H9 (cell line): ENCODE measurements around the gene SLC48A1. TPM values are rescaled to one million over a fixed set of nuclear protein-coding genes. Genes with fewer than 3 reads are reported as not detected.

Experiments used
- DNase-seq: peaks from one replicate; pipeline ENCODE4 v3.0.0-alpha.2; 2017
- H2AFZ ChIP-seq: one replicate; pipeline ENCODE4 v1.6.1; 2013; ENCODE audit warnings: mild to moderate bottlenecking, low read length, control low read depth, moderate library complexity
- H2AK5ac ChIP-seq: 2 replicates; pipeline ENCODE4 v1.6.1; 2013; ENCODE audit warnings: low read length, control low read depth, mixed read lengths; ENCODE audit not compliant: insufficient read length
- H2BK120ac ChIP-seq: one replicate; pipeline ENCODE4 v1.6.1; 2013; ENCODE audit warnings: low read depth, mild to moderate bottlenecking, low read length, control low read depth, inconsistent platforms; ENCODE audit not compliant: poor library complexity, severe bottlenecking
- H2BK12ac ChIP-seq: 2 replicates; pipeline ENCODE4 v1.6.1; 2013; ENCODE audit warnings: low read length, control low read depth, mixed read lengths, low read depth; ENCODE audit not compliant: insufficient read length
- H2BK15ac ChIP-seq: 2 replicates; pipeline ENCODE4 v1.6.1; 2013; ENCODE audit warnings: low read depth, low read length, control low read depth
- H2BK20ac ChIP-seq: one replicate; pipeline ENCODE4 v1.6.1; 2013; ENCODE audit warnings: low read depth, mild to moderate bottlenecking, low read length, control low read depth, inconsistent platforms; ENCODE audit not compliant: poor library complexity, severe bottlenecking
- H2BK5ac ChIP-seq: 2 replicates; pipeline ENCODE4 v1.6.1; 2013; ENCODE audit warnings: low read length, control low read depth, mixed read lengths; ENCODE audit not compliant: insufficient read length
- H3K14ac ChIP-seq: 2 replicates; pipeline ENCODE4 v1.6.1; 2013; ENCODE audit warnings: low read length, control low read depth; ENCODE audit not compliant: insufficient read depth
- H3K18ac ChIP-seq: 2 replicates; pipeline ENCODE4 v1.6.1; 2013; ENCODE audit warnings: low read depth, mild to moderate bottlenecking, mixed read lengths, low read length, control low read depth; ENCODE audit not compliant: insufficient read length
- H3K23ac ChIP-seq: 2 replicates; pipeline ENCODE4 v1.6.1; 2013; ENCODE audit warnings: low read length, control low read depth, mixed read lengths, low read depth; ENCODE audit not compliant: insufficient read length
- H3K23me2 ChIP-seq: 2 replicates; pipeline ENCODE4 v1.6.1; 2013; ENCODE audit warnings: low read depth, mild to moderate bottlenecking, mixed read lengths, low read length, control low read depth; ENCODE audit not compliant: insufficient read length, poor library complexity, severe bottlenecking
- H3K27ac ChIP-seq: 2 replicates; pipeline ENCODE4 v1.5.1; 2013; ENCODE audit warnings: low read length, control low read depth, mixed read lengths, low read depth; ENCODE audit not compliant: insufficient read length
- H3K27me3 ChIP-seq: 2 replicates; pipeline ENCODE4 v1.6.1; 2013; ENCODE audit warnings: low read length, control low read depth, inconsistent platforms; ENCODE audit not compliant: insufficient read depth
- H3K4ac ChIP-seq: 2 replicates; pipeline ENCODE4 v1.6.1; 2013; ENCODE audit warnings: low read depth, mild to moderate bottlenecking, control low read depth, inconsistent platforms, low read length, moderate library complexity
- H3K4me1 ChIP-seq: 2 replicates; pipeline ENCODE4 v1.6.1; 2013; ENCODE audit warnings: low read length, control low read depth, inconsistent platforms; ENCODE audit not compliant: insufficient read depth
- H3K4me2 ChIP-seq: 2 replicates; pipeline ENCODE4 v1.6.1; 2013; ENCODE audit warnings: low read length, control low read depth, mixed read lengths; ENCODE audit not compliant: insufficient read length, insufficient read depth
- H3K56ac ChIP-seq: 2 replicates; pipeline ENCODE4 v1.6.1; 2013; ENCODE audit warnings: low read depth, mild to moderate bottlenecking, mixed read lengths, low read length, control low read depth; ENCODE audit not compliant: insufficient read length
- H3K79me1 ChIP-seq: 2 replicates; pipeline ENCODE4 v1.6.1; 2013; ENCODE audit warnings: low read depth, mild to moderate bottlenecking, moderate library complexity, low read length, control low read depth, inconsistent platforms; ENCODE audit not compliant: insufficient read depth, poor library complexity, severe bottlenecking
- H3K79me2 ChIP-seq: 2 replicates; pipeline ENCODE4 v1.6.1; 2013; ENCODE audit warnings: low read length, control low read depth, inconsistent platforms; ENCODE audit not compliant: insufficient read depth
- H3K9ac ChIP-seq: 2 replicates; pipeline ENCODE4 v1.6.1; 2013; ENCODE audit warnings: low read length, control low read depth, mixed read lengths; ENCODE audit not compliant: insufficient read length; ENCODE audit errors: extremely low read depth
- H3K9me3 ChIP-seq: one replicate; pipeline ENCODE4 v1.6.1; 2013; ENCODE audit warnings: low read depth, low read length, inconsistent platforms; ENCODE audit not compliant: control insufficient read depth
- H3T11ph ChIP-seq: one replicate; pipeline ENCODE4 v1.6.1; 2013; ENCODE audit warnings: mild to moderate bottlenecking, low read length, control low read depth, inconsistent platforms
- H4K20me1 ChIP-seq: one replicate; pipeline ENCODE4 v1.6.1; 2013; ENCODE audit not compliant: control insufficient read depth, insufficient read length, insufficient read depth
- H4K5ac ChIP-seq: 2 replicates; pipeline ENCODE4 v1.6.1; 2013; ENCODE audit warnings: low read depth, mild to moderate bottlenecking, mixed read lengths, low read length, control low read depth; ENCODE audit not compliant: insufficient read length
- H4K8ac ChIP-seq: replicated peaks from 2 replicates; pipeline ENCODE4 v1.6.1; 2013; ENCODE audit warnings: low read length, control low read depth, mixed read lengths, low read depth; ENCODE audit not compliant: insufficient read length
- H4K91ac ChIP-seq: 2 replicates; pipeline ENCODE4 v1.6.1; 2013; ENCODE audit warnings: low read depth, mild to moderate bottlenecking, moderate library complexity, mixed read lengths, low read length, control low read depth; ENCODE audit not compliant: insufficient read length
- H3K27ac Mint-ChIP-seq, 3 experiments: 2 replicates in 2 of 3; 3 replicates in 1 of 3; pipeline ENCODE4 v1.8.0; 2020 to 2021; ENCODE audit warnings: mixed read lengths in 3 of 3, mild to moderate bottlenecking in 1 of 3, moderate library complexity in 1 of 3
- H3K27me3 Mint-ChIP-seq: 2 replicates; pipeline ENCODE4 v1.8.0; 2021; ENCODE audit warnings: low read depth, mild to moderate bottlenecking, moderate library complexity, mixed read lengths
- H3K36me3 Mint-ChIP-seq, 3 experiments: 2 replicates in 2 of 3; 3 replicates in 1 of 3; pipeline ENCODE4 v1.8.0; 2020 to 2021; ENCODE audit warnings: low read depth in 3 of 3, mixed read lengths in 3 of 3; ENCODE audit not compliant: insufficient read depth in 1 of 3
- H3K4me1 Mint-ChIP-seq, 2 experiments: 2 replicates each; pipeline ENCODE4 v1.8.0; 2020; ENCODE audit warnings: mixed read lengths in 2 of 2
- H3K4me3 Mint-ChIP-seq, 2 experiments: 2 replicates in 1 of 2; 3 replicates in 1 of 2; pipeline ENCODE4 v1.8.0; 2020 to 2021; ENCODE audit warnings: mild to moderate bottlenecking in 2 of 2, mixed read lengths in 2 of 2, moderate library complexity in 1 of 2
- H3K9me3 Mint-ChIP-seq, 2 experiments: 2 replicates in 1 of 2; 3 replicates in 1 of 2; pipeline ENCODE4 v1.8.0; 2020; ENCODE audit warnings: mild to moderate bottlenecking in 2 of 2, mixed read lengths in 2 of 2, moderate library complexity in 1 of 2
- WGBS: extraction: QIAGEN DNeasy Blood & Tissue Kit; methylation state at CpG from one replicate; pipeline ENCODE4 v1.1.7; 2013; ENCODE audit warnings: missing lambda C conversion rate, low lambda C conversion rate, mixed read lengths; ENCODE audit not compliant: insufficient read length; ENCODE audit errors: extremely low coverage; 5-methylcytosine and 5-hydroxymethylcytosine counted together
- total RNA-seq: library from RNA; stranded (reverse); gene quantifications from 2 replicates; pipeline ENCODE4 v1.2.1, GENCODE V29; 2021
- TF ChIP-seq, protein P1 (sequence below): fragments of 200-600 bp; sonication (generic); conservative IDR thresholded peaks from 3 replicates; pipeline ENCODE4 v1.8.0; 2021; ENCODE audit warnings: antibody characterized with exemption, mild to moderate bottlenecking

The SLC48A1 gene
- total RNA-seq, 1 experiment from 2014 or later: 10.6 TPM

DNA sequence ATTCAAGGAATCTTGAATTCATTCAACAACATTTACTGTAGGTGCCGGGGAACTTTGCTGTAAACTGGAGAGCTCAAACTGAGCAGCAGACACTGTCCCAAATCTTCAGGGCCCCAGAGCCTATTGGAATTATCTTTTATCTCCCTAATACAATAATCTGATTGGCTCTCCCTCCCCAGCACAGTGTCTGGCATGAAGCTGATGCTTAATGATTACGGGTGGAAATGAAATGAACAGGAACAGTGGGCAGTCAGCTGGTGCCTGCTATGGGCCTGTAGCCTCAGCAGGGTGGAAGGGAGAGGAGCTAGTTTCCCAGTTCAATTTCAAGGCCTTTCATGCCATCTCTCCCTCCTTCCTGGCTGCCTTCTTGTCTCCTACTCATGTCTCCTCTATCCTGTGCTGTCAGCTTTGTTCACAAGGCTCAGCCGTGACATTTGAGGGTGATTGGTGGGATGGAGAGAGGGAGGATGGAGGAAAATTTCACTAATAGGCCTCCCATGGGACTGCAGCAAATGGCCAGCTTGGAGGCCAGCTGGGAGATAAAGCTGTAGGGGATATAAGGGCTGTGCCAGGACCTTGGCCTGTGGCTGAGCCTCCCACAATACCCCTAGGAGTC lies 10.1 kb upstream of the SLC48A1 start:
- Histone ChIP-seq H2AK5ac (no peak overlapping the region), H2AFZ (no peak overlapping the region), H2BK5ac (no peak overlapping the region), H2BK120ac (no peak overlapping the region), H4K8ac (no peak overlapping the region), H3K27ac (no peak overlapping the region), H3K4me2 (no peak overlapping the region), H3K9ac (no peak overlapping the region), H3T11ph (no peak overlapping the region), H3K23ac (no peak overlapping the region), H3K23me2 (peaks cover 3% of the 10 kb centered on the region), H3K9me3 (no peaks in the 10 kb centered on the region), H3K79me1 (no peaks in the 10 kb centered on the region), H3K14ac (no peak overlapping the region), H4K20me1 (no peaks in the 10 kb centered on the region), H3K79me2 (no peaks in the 10 kb centered on the region), H3K18ac (no peak overlapping the region), H2BK20ac (no peak overlapping the region), H4K91ac (no peak overlapping the region), H3K27me3 (no peaks in the 10 kb centered on the region), H2BK15ac (no peak overlapping the region), H3K56ac (no peak overlapping the region), H2BK12ac (no peak overlapping the region), H3K4ac (no peak overlapping the region), H4K5ac (no peak overlapping the region), H3K4me1 (peaks cover 5% of the 10 kb centered on the region; the same call in 1 of the 2 replicates)
- Mint-ChIP-seq H3K4me1 (peaks cover 17 to 18% of the 10 kb centered on the region in 2 experiments), H3K9me3 (no peaks in the 10 kb centered on the region), H3K27ac (no peak overlapping the region), H3K4me3 (no peak overlapping the region), H3K27me3 (no peaks in the 10 kb centered on the region; the same call in none of the 2 replicates), H3K36me3 (no peaks in the 10 kb centered on the region; a peak in 1 of 7 replicates)
- no peak for DNase-seq
- TF ChIP-seq, protein P1, sequence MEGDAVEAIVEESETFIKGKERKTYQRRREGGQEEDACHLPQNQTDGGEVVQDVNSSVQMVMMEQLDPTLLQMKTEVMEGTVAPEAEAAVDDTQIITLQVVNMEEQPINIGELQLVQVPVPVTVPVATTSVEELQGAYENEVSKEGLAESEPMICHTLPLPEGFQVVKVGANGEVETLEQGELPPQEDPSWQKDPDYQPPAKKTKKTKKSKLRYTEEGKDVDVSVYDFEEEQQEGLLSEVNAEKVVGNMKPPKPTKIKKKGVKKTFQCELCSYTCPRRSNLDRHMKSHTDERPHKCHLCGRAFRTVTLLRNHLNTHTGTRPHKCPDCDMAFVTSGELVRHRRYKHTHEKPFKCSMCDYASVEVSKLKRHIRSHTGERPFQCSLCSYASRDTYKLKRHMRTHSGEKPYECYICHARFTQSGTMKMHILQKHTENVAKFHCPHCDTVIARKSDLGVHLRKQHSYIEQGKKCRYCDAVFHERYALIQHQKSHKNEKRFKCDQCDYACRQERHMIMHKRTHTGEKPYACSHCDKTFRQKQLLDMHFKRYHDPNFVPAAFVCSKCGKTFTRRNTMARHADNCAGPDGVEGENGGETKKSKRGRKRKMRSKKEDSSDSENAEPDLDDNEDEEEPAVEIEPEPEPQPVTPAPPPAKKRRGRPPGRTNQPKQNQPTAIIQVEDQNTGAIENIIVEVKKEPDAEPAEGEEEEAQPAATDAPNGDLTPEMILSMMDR: no peak
- no CpG with 5 or more reads among the region's 3 CpGs for WGBS
